Erythroblast (primary cell): Measurements from ENCODE around the gene RHOF.
"Not testable (repeated sequence)": the region's sequence is repeated elsewhere in the genome, so short reads cannot be mapped to it uniquely, and the experiment has no call there.

Source experiments
- GATA1 ChIP-seq: IDR thresholded peaks from 2 replicates; pipeline ENCODE4 v1.6.1; 2011; ENCODE audit warnings: low read depth, mild to moderate bottlenecking, control low read depth, low read length, moderate library complexity
- POLR2A ChIP-seq: IDR thresholded peaks from 2 replicates; pipeline ENCODE4 v1.6.1; 2011; ENCODE audit warnings: mild to moderate bottlenecking, low read length

DNA sequence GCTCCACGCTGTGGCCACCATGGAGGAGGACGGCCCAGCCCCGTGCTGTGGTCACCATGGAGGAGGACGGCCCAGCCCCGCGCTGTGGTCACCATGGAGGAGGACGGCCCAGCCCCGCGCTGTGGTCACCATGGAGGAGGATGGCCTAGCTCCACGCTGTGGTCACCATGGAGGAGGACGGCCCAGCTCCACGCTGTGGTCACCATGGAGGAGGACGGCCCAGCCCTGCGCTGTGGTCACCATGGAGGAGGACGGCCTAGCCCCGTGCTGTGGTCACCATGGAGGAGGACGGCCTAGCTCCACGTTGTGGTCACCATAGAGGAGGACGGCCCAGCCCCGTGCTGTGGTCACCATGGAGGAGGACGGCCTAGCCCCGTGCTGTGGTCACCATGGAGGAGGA, 35.0 kb downstream of the RHOF start:
- TF ChIP-seq POLR2A, GATA1: not testable (repeated sequence)
